ENCODE measurements around the gene BOK. TPM values are rescaled to one million over a fixed set of nuclear protein-coding genes. Genes with fewer than 3 reads are reported as not detected.

The BOK gene
- total RNA-seq, 1 experiment from 2014 or later = 33.9 TPM

DNA sequence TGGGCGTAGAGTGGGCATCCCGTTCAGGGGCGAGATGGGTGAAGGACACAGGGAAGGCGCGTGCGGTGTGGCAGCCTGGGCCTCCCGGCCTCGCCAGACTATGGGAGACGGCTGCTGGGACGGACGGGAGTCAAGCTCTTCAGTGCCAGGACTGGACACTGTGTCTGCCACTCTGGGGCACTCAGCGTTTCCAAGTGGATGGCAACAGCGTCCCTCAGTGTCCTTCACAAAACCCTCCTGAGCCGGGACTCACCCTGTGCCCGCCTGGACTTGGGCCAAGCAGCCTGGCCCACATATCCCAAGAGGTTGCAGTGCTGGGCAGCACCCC, 16.3 kb upstream of the BOK start:
- TF ChIP-seq, protein P1, sequence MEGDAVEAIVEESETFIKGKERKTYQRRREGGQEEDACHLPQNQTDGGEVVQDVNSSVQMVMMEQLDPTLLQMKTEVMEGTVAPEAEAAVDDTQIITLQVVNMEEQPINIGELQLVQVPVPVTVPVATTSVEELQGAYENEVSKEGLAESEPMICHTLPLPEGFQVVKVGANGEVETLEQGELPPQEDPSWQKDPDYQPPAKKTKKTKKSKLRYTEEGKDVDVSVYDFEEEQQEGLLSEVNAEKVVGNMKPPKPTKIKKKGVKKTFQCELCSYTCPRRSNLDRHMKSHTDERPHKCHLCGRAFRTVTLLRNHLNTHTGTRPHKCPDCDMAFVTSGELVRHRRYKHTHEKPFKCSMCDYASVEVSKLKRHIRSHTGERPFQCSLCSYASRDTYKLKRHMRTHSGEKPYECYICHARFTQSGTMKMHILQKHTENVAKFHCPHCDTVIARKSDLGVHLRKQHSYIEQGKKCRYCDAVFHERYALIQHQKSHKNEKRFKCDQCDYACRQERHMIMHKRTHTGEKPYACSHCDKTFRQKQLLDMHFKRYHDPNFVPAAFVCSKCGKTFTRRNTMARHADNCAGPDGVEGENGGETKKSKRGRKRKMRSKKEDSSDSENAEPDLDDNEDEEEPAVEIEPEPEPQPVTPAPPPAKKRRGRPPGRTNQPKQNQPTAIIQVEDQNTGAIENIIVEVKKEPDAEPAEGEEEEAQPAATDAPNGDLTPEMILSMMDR (conservative IDR thresholded peaks at IDR 0.05) = no peak
- DNase-seq = no peak
- no peak overlapping the region for H2BK120ac ChIP-seq (ENCODE audit: low read depth, low read length, poor library complexity, severe bottlenecking)
- H3K4me2 ChIP-seq (ENCODE audit: insufficient read depth, insufficient read length, low read length) = peak overlapping the region; percentile 49
- no peaks in the 10 kb centered on the region for H4K20me1 ChIP-seq (ENCODE audit: control insufficient read depth, insufficient read depth, insufficient read length)
- H3K4ac ChIP-seq (ENCODE audit: low read depth, low read length) = no peak overlapping the region
- H3K27ac Mint-ChIP-seq = no peak overlapping the region; a peak in 1 of 7 replicates
- H3K23ac ChIP-seq (ENCODE audit: insufficient read length, low read depth, low read length) = no peak overlapping the region
- no peak overlapping the region for H3T11ph ChIP-seq (ENCODE audit: low read length)
- peak overlapping the region; percentile 26 to 58; a peak in 3 of 5 replicates for H3K4me3 Mint-ChIP-seq
- no peak overlapping the region for H3K9ac ChIP-seq (ENCODE audit: extremely low read depth, insufficient read length, low read length)
- H3K27ac ChIP-seq (ENCODE audit: insufficient read length, low read depth, low read length) = no peak overlapping the region
- no peak overlapping the region for H4K5ac ChIP-seq (ENCODE audit: insufficient read length, low read depth, low read length)
- peaks cover 16% of the 10 kb centered on the region; the same call in 1 of the 2 replicates for H3K27me3 ChIP-seq (ENCODE audit: insufficient read depth, low read length)
- H3K23me2 ChIP-seq (ENCODE audit: insufficient read length, low read depth, low read length, poor library complexity, severe bottlenecking) = peaks cover 11% of the 10 kb centered on the region
- peaks cover 2% of the 10 kb centered on the region in 2 experiments; a peak in 1 of 5 replicates for H3K9me3 Mint-ChIP-seq
- H3K36me3 Mint-ChIP-seq (ENCODE audit: insufficient read depth in 1 of 3, low read depth in 3 of 3) = no peaks in the 10 kb centered on the region
- no peaks in the 10 kb centered on the region for H3K4me1 ChIP-seq (ENCODE audit: insufficient read depth, low read length)
- H2BK12ac ChIP-seq (ENCODE audit: insufficient read length, low read depth, low read length) = no peak overlapping the region
- no peaks in the 10 kb centered on the region for H3K79me1 ChIP-seq (ENCODE audit: insufficient read depth, low read depth, low read length, poor library complexity, severe bottlenecking)
- no peak overlapping the region for H4K91ac ChIP-seq (ENCODE audit: insufficient read length, low read depth, low read length)
- no peak overlapping the region for H3K56ac ChIP-seq (ENCODE audit: insufficient read length, low read depth, low read length)
- peaks cover 50% of the 10 kb centered on the region for H3K27me3 Mint-ChIP-seq (ENCODE audit: low read depth)
- no peak overlapping the region for H2BK15ac ChIP-seq (ENCODE audit: low read depth, low read length)
- H3K4me1 Mint-ChIP-seq = peaks cover 3 to 11% of the 10 kb centered on the region in 2 experiments; a peak in 3 of 4 replicates
- no peak overlapping the region for H3K18ac ChIP-seq (ENCODE audit: insufficient read length, low read depth, low read length)
- no peak overlapping the region for H2BK20ac ChIP-seq (ENCODE audit: low read depth, low read length, poor library complexity, severe bottlenecking)
- H3K14ac ChIP-seq (ENCODE audit: insufficient read depth, low read length) = no peak overlapping the region; the same call in 1 of the 2 replicates
- H4K8ac ChIP-seq (replicated peaks; ENCODE audit: insufficient read length, low read depth, low read length) = no peak overlapping the region
- H3K9me3 ChIP-seq (ENCODE audit: control insufficient read depth, low read depth, low read length) = no peaks in the 10 kb centered on the region
- H2AFZ ChIP-seq (ENCODE audit: low read length) = no peak overlapping the region
- H2BK5ac ChIP-seq (ENCODE audit: insufficient read length, low read length) = no peak overlapping the region
- no CpG with 5 or more reads among the region's 15 CpGs for WGBS (ENCODE audit: extremely low coverage, insufficient read length, low lambda C conversion rate)
- no peaks in the 10 kb centered on the region for H3K79me2 ChIP-seq (ENCODE audit: insufficient read depth, low read length)
- no peak overlapping the region for H2AK5ac ChIP-seq (ENCODE audit: insufficient read length, low read length)
